ENCODE data around the gene LRRC25. TPM values are rescaled to one million over a fixed set of nuclear protein-coding genes. Genes with fewer than 3 reads are reported as not detected.
A peak's percentile ranks its signal among the peaks of the same experiment; 100 is the strongest.

LRRC25 gene
- total and polyA plus RNA-seq, 9 donors: 1.4 to 9.2 (median 2.4) TPM

- WGBS, 3 donors: 74 to 84% (median 79%) methylated on average over 9 of the region's 9 CpGs
- intact Hi-C loops (cut with DNase I): no loop called here
- no peak for TF ChIP-seq EP300 (IDR thresholded peaks at IDR 0.05)
- TF ChIP-seq, protein P1, sequence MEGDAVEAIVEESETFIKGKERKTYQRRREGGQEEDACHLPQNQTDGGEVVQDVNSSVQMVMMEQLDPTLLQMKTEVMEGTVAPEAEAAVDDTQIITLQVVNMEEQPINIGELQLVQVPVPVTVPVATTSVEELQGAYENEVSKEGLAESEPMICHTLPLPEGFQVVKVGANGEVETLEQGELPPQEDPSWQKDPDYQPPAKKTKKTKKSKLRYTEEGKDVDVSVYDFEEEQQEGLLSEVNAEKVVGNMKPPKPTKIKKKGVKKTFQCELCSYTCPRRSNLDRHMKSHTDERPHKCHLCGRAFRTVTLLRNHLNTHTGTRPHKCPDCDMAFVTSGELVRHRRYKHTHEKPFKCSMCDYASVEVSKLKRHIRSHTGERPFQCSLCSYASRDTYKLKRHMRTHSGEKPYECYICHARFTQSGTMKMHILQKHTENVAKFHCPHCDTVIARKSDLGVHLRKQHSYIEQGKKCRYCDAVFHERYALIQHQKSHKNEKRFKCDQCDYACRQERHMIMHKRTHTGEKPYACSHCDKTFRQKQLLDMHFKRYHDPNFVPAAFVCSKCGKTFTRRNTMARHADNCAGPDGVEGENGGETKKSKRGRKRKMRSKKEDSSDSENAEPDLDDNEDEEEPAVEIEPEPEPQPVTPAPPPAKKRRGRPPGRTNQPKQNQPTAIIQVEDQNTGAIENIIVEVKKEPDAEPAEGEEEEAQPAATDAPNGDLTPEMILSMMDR (IDR thresholded peaks at IDR 0.05): no peak
- TF ChIP-seq POLR2A (IDR thresholded peaks at IDR 0.05): no peak
- DNase-seq: no peak
- Histone ChIP-seq H3K36me3 (no peaks in the 10 kb centered on the region), H3K27me3 (no peaks in the 10 kb centered on the region), H3K27ac (peak overlapping the region in 1 of 2 donors; percentile 90), H3K4me1 (ENCODE audit: insufficient read depth) (peaks cover 12% of the 10 kb centered on the region), H3K9me3 (no peaks in the 10 kb centered on the region), H3K4me3 (no peak overlapping the region)
Observed at GRCh38 chr19:18439910-18440237, 42.5 kb upstream of the LRRC25 start.

- no peaks in the 10 kb centered on the region for H3K36me3 ChIP-seq
- H3K4me3 ChIP-seq: no peak overlapping the region
- DNase-seq: peak; percentile 64 to 72 (median 70)
- WGBS, 3 donors: 29 to 39% (median 33%) methylated on average over 13 of the region's 13 CpGs
- H3K9me3 ChIP-seq: no peaks in the 10 kb centered on the region
- H3K27ac ChIP-seq: peak overlapping the region; percentile 53 to 90
- peaks cover 12% of the 10 kb centered on the region for H3K4me1 ChIP-seq (ENCODE audit: insufficient read depth)
- H3K27me3 ChIP-seq: no peaks in the 10 kb centered on the region
- TF ChIP-seq EP300 (IDR thresholded peaks at IDR 0.05): no peak
- TF ChIP-seq, protein P1 (IDR thresholded peaks at IDR 0.05): no peak
- no peak for TF ChIP-seq POLR2A (IDR thresholded peaks at IDR 0.05)
- intact Hi-C loops (cut with DNase I): no loop called here
Observed at GRCh38 chr19:18439025-18439909, 41.8 kb upstream of the LRRC25 start.

DNA sequence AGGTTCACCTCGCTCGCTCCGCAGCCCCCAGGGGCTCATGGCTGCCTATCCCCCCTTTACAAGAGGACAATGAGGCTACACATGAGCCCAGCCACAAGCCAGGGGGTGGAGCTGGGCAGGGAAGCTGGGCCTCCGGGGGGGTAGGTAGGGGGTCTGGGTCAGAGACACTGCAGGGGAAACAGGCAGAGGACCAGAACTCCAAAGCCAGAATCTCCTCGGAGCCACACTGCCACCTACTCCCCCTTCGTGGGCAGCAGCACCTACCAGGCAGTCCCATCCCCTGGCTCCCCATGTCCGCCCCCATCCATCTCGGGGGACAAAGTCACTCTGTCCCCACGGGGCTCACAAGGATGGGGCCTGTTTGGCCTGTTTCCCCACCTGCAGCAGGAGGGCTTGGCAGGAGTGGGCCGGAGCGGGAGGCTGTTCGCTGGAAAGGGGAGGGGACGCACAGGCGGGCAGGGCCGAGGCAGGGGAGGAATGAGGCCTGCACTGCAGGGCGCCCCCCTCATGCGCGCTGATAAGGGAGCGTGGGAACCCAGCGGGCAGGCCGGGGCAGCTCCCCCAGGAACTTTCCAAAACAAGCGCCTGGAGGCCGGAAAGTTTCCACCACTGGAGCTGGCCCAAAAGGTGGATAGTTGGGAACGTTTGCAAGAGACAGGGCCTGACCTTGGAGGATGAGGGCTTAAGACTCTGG lies 41.1 kb upstream of the LRRC25 start:
- intact Hi-C loops (cut with DNase I): no loop called here
- H3K27me3 ChIP-seq: no peaks in the 10 kb centered on the region
- peak overlapping the region; percentile 68 for H3K4me3 ChIP-seq
- H3K27ac ChIP-seq: peak overlapping the region; percentile 53 to 90
- TF ChIP-seq, protein P1 (IDR thresholded peaks at IDR 0.05): no peak
- peak; percentile 22 for TF ChIP-seq POLR2A (IDR thresholded peaks at IDR 0.05)
- peak; percentile 84 to 91 (median 88) for DNase-seq
- H3K9me3 ChIP-seq: no peaks in the 10 kb centered on the region
- peaks cover 12% of the 10 kb centered on the region for H3K4me1 ChIP-seq (ENCODE audit: insufficient read depth)
- WGBS, 3 donors: 1 to 10% (median 3%) methylated on average over 24 of the region's 24 CpGs
- no peaks in the 10 kb centered on the region for H3K36me3 ChIP-seq

DNA sequence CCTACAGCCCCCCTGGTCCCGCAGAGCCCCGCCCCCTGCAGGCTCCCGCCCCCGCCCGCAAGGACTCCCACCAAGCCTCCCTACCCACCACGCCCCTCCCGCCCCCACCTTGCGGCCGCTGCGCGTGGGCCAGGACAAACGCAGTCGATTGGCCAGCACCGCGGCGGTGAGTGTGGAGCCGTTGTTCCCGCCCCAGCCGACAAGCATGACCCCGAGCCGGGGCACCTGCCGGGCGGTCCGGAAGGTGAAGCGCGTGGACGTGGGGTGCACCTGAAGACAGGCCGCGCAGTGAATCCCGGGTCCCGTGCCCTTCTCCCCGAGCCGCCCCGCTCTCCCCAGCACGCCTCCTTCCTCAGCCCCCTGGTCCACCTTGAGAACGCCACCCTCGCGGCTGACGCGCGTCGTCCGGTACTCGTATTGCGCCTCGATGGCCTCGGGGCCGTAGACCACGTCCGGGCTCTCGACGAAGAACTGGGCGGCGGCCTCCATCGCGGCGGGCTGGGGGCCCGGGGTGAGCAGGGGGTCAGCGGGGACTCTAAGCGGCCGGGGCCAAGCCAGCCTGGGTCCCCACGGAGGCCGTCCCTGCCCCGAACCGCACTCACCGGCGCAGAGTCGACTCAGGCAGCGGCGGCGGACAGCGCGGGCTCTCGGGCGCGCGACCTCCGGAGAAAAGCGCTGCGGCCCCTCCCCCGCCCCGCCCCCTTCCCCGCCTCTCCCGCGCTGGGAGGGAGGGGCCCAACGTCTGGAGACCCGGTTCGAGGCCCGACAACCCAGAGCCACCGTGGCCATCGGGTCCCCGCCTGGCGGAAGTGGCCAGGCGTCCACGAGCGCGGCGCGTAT lies 40.3 kb upstream of the LRRC25 start, which contains the start of gene ISYNA1:
TSS of gene ISYNA1 (minus strand) at position 643 of the 840 bp plus-strand sequence. CDS start at position 489, 154 bp downstream.
- Histone ChIP-seq H3K27ac (peak within 1 kb of the TSS; percentile 81 to 90), H3K4me1 (ENCODE audit: insufficient read depth) (peaks cover 18% of the 10 kb centered on the region), H3K27me3 (no peaks in the 10 kb centered on the region), H3K9me3 (no peaks in the 10 kb centered on the region), H3K4me3 (peak within 1 kb of the TSS; percentile 68), H3K36me3 (no peaks in the 10 kb centered on the region)
- TF ChIP-seq, protein P1 (IDR thresholded peaks at IDR 0.05): peak in 1 of 3 donors; percentile 20
- no peak for TF ChIP-seq EP300 (IDR thresholded peaks at IDR 0.05)
- no peak for TF ChIP-seq POLR2A (IDR thresholded peaks at IDR 0.05)
- DNase-seq: peak; percentile 80 to 86 (median 86)
- WGBS, 3 donors: 1% methylated on average over 27 to 96 of the region's 99 CpGs
- intact Hi-C loops (cut with DNase I): no loop called here
